HCT116 (cell line): ENCODE data around the gene C1orf167. TPM values are rescaled to one million over a fixed set of nuclear protein-coding genes. Genes with fewer than 3 reads are reported as not detected.

Source experiments
- ATAC-seq: fragments of 200-7000 bp; cut with Tn5 transposase; 2 replicates; pipeline ENCODE4 v1.9.1; 2020; ENCODE audit warnings: mild to moderate bottlenecking, moderate library complexity
- BruUV-seq: library from RNA; stranded (reverse); fragments of 400-500 nt; replicated peaks from 2 replicates; lab custom pipeline; 2021; lab: Mats Ljungman, UMichigan
- CTCF ChIA-PET: fragments of 300-600 bp; sonication (Branson Sonifier 250); formaldehyde crosslinking; loops from one replicate; lab custom pipeline; 2021; ENCODE audit warnings: antibody characterized with exemption; lab: Charles Lee
- POLR2A ChIA-PET: fragments of 300-600, 350-600 bp; sonication (Branson Sonifier 250); formaldehyde crosslinking; loops from one replicate; lab custom pipeline; 2021; ENCODE audit warnings: antibody characterized with exemption; lab: Charles Lee
- RAD21 ChIA-PET, 2 experiments: fragments of 300-600 bp; sonication (Branson Sonifier 250); formaldehyde crosslinking; loops; one replicate each; lab custom pipeline; 2023; ENCODE audit warnings: low total read pairs in 2 of 2; ENCODE audit not compliant: uncharacterized antibody in 2 of 2, unreplicated experiment in 2 of 2, low non-redundant PET in 1 of 2; lab: Charles Lee
- DNase-seq: peaks from one replicate; pipeline ENCODE4 v3.0.0-alpha.2; 2010; ENCODE audit warnings: low read depth, low spot score
- H2AFZ ChIP-seq: fragments of 200-600 bp; shearing (Covaris generic), sonication (generic); 2 replicates; pipeline ENCODE4 v1.6.1; 2017; ENCODE audit warnings: low read depth, mixed run types, mixed read lengths, antibody characterized with exemption, low read length; ENCODE audit not compliant: poor library complexity, severe bottlenecking
- H3K27ac ChIP-seq: 2 replicates; pipeline ENCODE4 v1.5.1; 2012; ENCODE audit warnings: low read depth, low read length
- H3K27me3 ChIP-seq: fragments of 200-600 bp; sonication (generic); 2 replicates; pipeline ENCODE4 v1.6.1; 2016; ENCODE audit warnings: mixed run types, low read length, mixed read lengths; ENCODE audit not compliant: insufficient read depth
- H3K36me3 ChIP-seq, 2 experiments: fragments of 200-500 bp in 1 of 2; fragments of 200-600 bp in 1 of 2; sonication (Bioruptor generic) in 1 of 2; sonication (generic) in 1 of 2; 2 replicates each; pipeline versions ENCODE4 v1.5.1 to v1.6.1; 2014 to 2016; ENCODE audit warnings: low read length in 2 of 2, inconsistent platforms in 1 of 2, mixed read lengths in 1 of 2, mixed run types in 1 of 2; ENCODE audit not compliant: insufficient read depth in 2 of 2, control insufficient read depth in 1 of 2
- H3K4me1 ChIP-seq, 2 experiments: fragments of 200-600 bp in 1 of 2; sonication (generic) in 1 of 2; 2 replicates each; pipeline versions ENCODE4 v1.5.1 to v1.6.1; 2012 to 2017; ENCODE audit warnings: low read length in 2 of 2, inconsistent platforms in 1 of 2, mild to moderate bottlenecking in 1 of 2, mixed read lengths in 1 of 2, mixed run types in 1 of 2, moderate library complexity in 1 of 2; ENCODE audit not compliant: insufficient read depth in 2 of 2, control insufficient read depth in 1 of 2
- H3K4me2 ChIP-seq: fragments of 200-600 bp; sonication (generic); 2 replicates; pipeline ENCODE4 v1.6.1; 2017; ENCODE audit warnings: mixed run types, low read length, mixed read lengths
- H3K4me3 ChIP-seq, 2 experiments: fragments of 200-600 bp in 1 of 2; sonication (generic) in 1 of 2; replicated peaks in 1 of 2; 2 replicates each; pipeline ENCODE4 v1.5.1; 2011 to 2016; ENCODE audit warnings: low read length in 2 of 2, control low read depth in 1 of 2, low read depth in 1 of 2, mild to moderate bottlenecking in 1 of 2, mixed read lengths in 1 of 2, mixed run types in 1 of 2
- H3K79me2 ChIP-seq: fragments of 200-600 bp; sonication (generic); 2 replicates; pipeline ENCODE4 v1.6.1; 2017; ENCODE audit warnings: mild to moderate bottlenecking, mixed run types, low read length, moderate library complexity, mixed read lengths; ENCODE audit not compliant: insufficient read depth
- H3K9ac ChIP-seq: fragments of 200-600 bp; sonication (generic); 2 replicates; pipeline ENCODE4 v1.6.1; 2016; ENCODE audit warnings: low read length, mixed read lengths
- H3K9me2 ChIP-seq: fragments of 200-600 bp; sonication (generic), shearing (Covaris generic); 2 replicates; pipeline ENCODE4 v1.6.1; 2017; ENCODE audit warnings: mixed run types, mild to moderate bottlenecking, moderate library complexity; ENCODE audit not compliant: insufficient read depth
- H3K9me3 ChIP-seq, 2 experiments: fragments of 200-500 bp in 1 of 2; fragments of 200-600 bp in 1 of 2; sonication (Bioruptor generic) in 1 of 2; sonication (generic) in 1 of 2; 2 replicates each; pipeline ENCODE4 v1.6.1; 2014 to 2017; ENCODE audit warnings: low read length in 2 of 2, mixed read lengths in 2 of 2, inconsistent platforms in 1 of 2, low read depth in 1 of 2, mild to moderate bottlenecking in 1 of 2, mixed run types in 1 of 2, moderate library complexity in 1 of 2; ENCODE audit not compliant: control insufficient read depth in 1 of 2, insufficient read depth in 1 of 2
- H4K20me1 ChIP-seq: fragments of 200-600 bp; sonication (generic), shearing (Covaris generic); 2 replicates; pipeline ENCODE4 v1.6.1; 2017; ENCODE audit warnings: mixed run types, mild to moderate bottlenecking, moderate library complexity; ENCODE audit not compliant: insufficient read depth
- CEBPB ChIP-seq: IDR thresholded peaks from 2 replicates; pipeline ENCODE4 v1.6.1; 2012; ENCODE audit warnings: low read depth
- EGR1 ChIP-seq: IDR thresholded peaks from 2 replicates; pipeline ENCODE4 v1.6.1; 2012; ENCODE audit warnings: low read depth
- ELF1 ChIP-seq: IDR thresholded peaks from 2 replicates; pipeline ENCODE4 v1.6.1; 2012; ENCODE audit warnings: low read depth, borderline replicate concordance
- EZH2 ChIP-seq: fragments of 200-600 bp; sonication (generic); IDR thresholded peaks from 2 replicates; pipeline ENCODE4 v1.6.1; 2017; ENCODE audit warnings: antibody characterized with exemption, mixed run types
- EZH2phosphoT487 ChIP-seq: fragments of 200-600 bp; IDR thresholded peaks from 2 replicates; pipeline ENCODE4 v1.6.1; 2018; ENCODE audit warnings: antibody characterized with exemption, borderline replicate concordance
- JUND ChIP-seq: IDR thresholded peaks from 2 replicates; pipeline ENCODE4 v1.6.1; 2012
- POLR2A ChIP-seq: IDR thresholded peaks from 2 replicates; pipeline ENCODE4 v1.7.0; 2011; ENCODE audit warnings: borderline replicate concordance; ENCODE audit not compliant: insufficient read depth, insufficient read length; ENCODE audit errors: extremely low read depth
- POLR2AphosphoS5 ChIP-seq: IDR thresholded peaks from 2 replicates; pipeline ENCODE4 v1.6.1; 2011; ENCODE audit warnings: mild to moderate bottlenecking, low read depth, low read length, moderate library complexity
- SIN3A ChIP-seq: IDR thresholded peaks from 2 replicates; pipeline ENCODE4 v1.6.1; 2012; ENCODE audit warnings: low read depth
- SP1 ChIP-seq: IDR thresholded peaks from 2 replicates; pipeline ENCODE4 v1.6.1; 2012; ENCODE audit warnings: low read depth
- SRF ChIP-seq: IDR thresholded peaks from 2 replicates; pipeline ENCODE4 v1.6.1; 2012; ENCODE audit warnings: low read depth
- TCF7L2 ChIP-seq: IDR thresholded peaks from 2 replicates; pipeline ENCODE4 v1.7.0; 2011; ENCODE audit warnings: borderline replicate concordance, inconsistent platforms; ENCODE audit not compliant: insufficient read depth, insufficient read length; ENCODE audit errors: extremely low read depth
- ZFX ChIP-seq: fragments of 450-650 bp; IDR thresholded peaks from 2 replicates; pipeline ENCODE4 v1.6.1; 2017
- ZNF274 ChIP-seq: fragments of 200-500 bp; sonication (Bioruptor generic); IDR thresholded peaks from 2 replicates; pipeline ENCODE4 v1.6.1; 2014; ENCODE audit warnings: mild to moderate bottlenecking, low read depth, low read length, inconsistent platforms
- intact Hi-C: fragments of 100-400 bp; cut with micrococcal nuclease; formaldehyde crosslinking; loops from 2 replicates; pipeline ENCODE4 v1.10.0; 2022
- total RNA-seq: library from RNA; stranded (reverse); gene quantifications from one replicate; pipeline ENCODE4 v1.2.1, GENCODE V29; 2021; ENCODE audit not compliant: unreplicated experiment
- TF ChIP-seq, protein P1 (sequence below): IDR thresholded peaks from 2 replicates; pipeline ENCODE4 v1.6.1; 2012; ENCODE audit warnings: low read depth
- TF ChIP-seq, protein P2 (sequence below): IDR thresholded peaks from 2 replicates; pipeline ENCODE4 v1.6.1; 2012
- TF ChIP-seq, protein P3 (sequence below): IDR thresholded peaks from 2 replicates; pipeline ENCODE4 v1.6.1; 2011; ENCODE audit warnings: mild to moderate bottlenecking, low read length, moderate library complexity; ENCODE audit not compliant: insufficient replicate concordance; ENCODE audit errors: extremely low read depth
- TF ChIP-seq, protein P4 (sequence below): IDR thresholded peaks from 2 replicates; pipeline ENCODE4 v1.6.1; 2012
- TF ChIP-seq, protein P5 (sequence below), 3 experiments: fragments of 200-600 bp in 1 of 3; sonication (generic) in 1 of 3; IDR thresholded peaks in 2 of 3; conservative IDR thresholded peaks in 1 of 3; 2 replicates each; pipeline ENCODE4 v1.5.1; 2012 to 2017; ENCODE audit warnings: low read depth in 2 of 3, low read length in 2 of 3, antibody characterized with exemption in 1 of 3, borderline replicate concordance in 1 of 3, control low read depth in 1 of 3, mild to moderate bottlenecking in 1 of 3, mixed read lengths in 1 of 3, mixed run types in 1 of 3, moderate library complexity in 1 of 3; ENCODE audit not compliant: insufficient read depth in 1 of 3

Gene C1orf167
- total RNA-seq, 1 experiment from 2014 or later: 0.12 TPM

DNA sequence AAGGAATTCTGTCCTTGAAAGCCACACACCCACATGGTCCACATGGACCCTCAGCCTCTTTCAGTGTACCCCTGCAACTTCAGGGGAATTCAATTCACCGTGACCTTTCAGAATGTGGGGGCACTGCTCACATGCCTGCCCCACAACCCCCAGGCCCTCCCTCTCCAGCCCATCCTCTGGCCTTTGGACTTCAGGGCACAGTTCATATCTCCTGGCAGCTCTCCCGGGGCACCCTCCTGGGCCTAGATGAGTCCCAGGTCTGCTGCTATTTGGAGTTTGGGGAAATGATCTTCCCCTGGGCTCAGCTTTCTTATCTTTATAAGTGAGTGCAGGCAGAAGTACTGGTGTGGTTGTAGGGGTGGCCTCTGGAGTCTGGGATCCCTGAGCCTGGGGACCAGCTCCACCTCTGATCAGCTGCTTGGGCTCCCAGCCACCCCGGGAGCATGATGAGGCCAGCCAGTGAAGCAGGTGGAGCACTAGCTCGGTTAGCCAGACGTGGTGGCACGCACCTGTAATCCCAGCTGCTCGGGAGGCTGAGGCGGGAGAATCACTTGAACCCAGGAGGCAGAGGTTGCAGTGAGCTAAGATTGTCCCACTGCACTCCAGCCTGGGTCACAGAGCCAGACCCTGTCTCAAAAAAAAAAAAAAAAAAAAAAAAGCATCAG lies 15.8 kb downstream of the C1orf167 start:
- POLR2A ChIA-PET: no interaction called here
- DNase-seq: no peak
- intact Hi-C loops: no loop called here

More for the DNA sequence above, 15.8 kb downstream of the C1orf167 start:
- TF ChIP-seq POLR2AphosphoS5 (no peak), EZH2phosphoT487 (no peak), ZNF274 (no peak), POLR2A (no peak), EZH2 (no peak), ELF1 (no peak), SIN3A (no peak), CEBPB (no peak), SRF (no peak), ZFX (no peak), SP1 (no peak), TCF7L2 (no peak), JUND (no peak), EGR1 (no peak)
- TF ChIP-seq, protein P1, sequence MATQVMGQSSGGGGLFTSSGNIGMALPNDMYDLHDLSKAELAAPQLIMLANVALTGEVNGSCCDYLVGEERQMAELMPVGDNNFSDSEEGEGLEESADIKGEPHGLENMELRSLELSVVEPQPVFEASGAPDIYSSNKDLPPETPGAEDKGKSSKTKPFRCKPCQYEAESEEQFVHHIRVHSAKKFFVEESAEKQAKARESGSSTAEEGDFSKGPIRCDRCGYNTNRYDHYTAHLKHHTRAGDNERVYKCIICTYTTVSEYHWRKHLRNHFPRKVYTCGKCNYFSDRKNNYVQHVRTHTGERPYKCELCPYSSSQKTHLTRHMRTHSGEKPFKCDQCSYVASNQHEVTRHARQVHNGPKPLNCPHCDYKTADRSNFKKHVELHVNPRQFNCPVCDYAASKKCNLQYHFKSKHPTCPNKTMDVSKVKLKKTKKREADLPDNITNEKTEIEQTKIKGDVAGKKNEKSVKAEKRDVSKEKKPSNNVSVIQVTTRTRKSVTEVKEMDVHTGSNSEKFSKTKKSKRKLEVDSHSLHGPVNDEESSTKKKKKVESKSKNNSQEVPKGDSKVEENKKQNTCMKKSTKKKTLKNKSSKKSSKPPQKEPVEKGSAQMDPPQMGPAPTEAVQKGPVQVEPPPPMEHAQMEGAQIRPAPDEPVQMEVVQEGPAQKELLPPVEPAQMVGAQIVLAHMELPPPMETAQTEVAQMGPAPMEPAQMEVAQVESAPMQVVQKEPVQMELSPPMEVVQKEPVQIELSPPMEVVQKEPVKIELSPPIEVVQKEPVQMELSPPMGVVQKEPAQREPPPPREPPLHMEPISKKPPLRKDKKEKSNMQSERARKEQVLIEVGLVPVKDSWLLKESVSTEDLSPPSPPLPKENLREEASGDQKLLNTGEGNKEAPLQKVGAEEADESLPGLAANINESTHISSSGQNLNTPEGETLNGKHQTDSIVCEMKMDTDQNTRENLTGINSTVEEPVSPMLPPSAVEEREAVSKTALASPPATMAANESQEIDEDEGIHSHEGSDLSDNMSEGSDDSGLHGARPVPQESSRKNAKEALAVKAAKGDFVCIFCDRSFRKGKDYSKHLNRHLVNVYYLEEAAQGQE: no peak
- TF ChIP-seq, protein P2, sequence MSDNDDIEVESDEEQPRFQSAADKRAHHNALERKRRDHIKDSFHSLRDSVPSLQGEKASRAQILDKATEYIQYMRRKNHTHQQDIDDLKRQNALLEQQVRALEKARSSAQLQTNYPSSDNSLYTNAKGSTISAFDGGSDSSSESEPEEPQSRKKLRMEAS: no peak
- TF ChIP-seq, protein P3, sequence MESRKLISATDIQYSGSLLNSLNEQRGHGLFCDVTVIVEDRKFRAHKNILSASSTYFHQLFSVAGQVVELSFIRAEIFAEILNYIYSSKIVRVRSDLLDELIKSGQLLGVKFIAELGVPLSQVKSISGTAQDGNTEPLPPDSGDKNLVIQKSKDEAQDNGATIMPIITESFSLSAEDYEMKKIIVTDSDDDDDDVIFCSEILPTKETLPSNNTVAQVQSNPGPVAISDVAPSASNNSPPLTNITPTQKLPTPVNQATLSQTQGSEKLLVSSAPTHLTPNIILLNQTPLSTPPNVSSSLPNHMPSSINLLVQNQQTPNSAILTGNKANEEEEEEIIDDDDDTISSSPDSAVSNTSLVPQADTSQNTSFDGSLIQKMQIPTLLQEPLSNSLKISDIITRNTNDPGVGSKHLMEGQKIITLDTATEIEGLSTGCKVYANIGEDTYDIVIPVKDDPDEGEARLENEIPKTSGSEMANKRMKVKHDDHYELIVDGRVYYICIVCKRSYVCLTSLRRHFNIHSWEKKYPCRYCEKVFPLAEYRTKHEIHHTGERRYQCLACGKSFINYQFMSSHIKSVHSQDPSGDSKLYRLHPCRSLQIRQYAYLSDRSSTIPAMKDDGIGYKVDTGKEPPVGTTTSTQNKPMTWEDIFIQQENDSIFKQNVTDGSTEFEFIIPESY: no peak
- TF ChIP-seq, protein P4, sequence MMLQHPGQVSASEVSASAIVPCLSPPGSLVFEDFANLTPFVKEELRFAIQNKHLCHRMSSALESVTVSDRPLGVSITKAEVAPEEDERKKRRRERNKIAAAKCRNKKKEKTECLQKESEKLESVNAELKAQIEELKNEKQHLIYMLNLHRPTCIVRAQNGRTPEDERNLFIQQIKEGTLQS: no peak
- TF ChIP-seq, protein P5, sequence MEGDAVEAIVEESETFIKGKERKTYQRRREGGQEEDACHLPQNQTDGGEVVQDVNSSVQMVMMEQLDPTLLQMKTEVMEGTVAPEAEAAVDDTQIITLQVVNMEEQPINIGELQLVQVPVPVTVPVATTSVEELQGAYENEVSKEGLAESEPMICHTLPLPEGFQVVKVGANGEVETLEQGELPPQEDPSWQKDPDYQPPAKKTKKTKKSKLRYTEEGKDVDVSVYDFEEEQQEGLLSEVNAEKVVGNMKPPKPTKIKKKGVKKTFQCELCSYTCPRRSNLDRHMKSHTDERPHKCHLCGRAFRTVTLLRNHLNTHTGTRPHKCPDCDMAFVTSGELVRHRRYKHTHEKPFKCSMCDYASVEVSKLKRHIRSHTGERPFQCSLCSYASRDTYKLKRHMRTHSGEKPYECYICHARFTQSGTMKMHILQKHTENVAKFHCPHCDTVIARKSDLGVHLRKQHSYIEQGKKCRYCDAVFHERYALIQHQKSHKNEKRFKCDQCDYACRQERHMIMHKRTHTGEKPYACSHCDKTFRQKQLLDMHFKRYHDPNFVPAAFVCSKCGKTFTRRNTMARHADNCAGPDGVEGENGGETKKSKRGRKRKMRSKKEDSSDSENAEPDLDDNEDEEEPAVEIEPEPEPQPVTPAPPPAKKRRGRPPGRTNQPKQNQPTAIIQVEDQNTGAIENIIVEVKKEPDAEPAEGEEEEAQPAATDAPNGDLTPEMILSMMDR (IDR thresholded peaks at IDR 0.05 in 2 of 3, conservative IDR thresholded peaks at IDR 0.05 in 1 of 3; ENCODE audit: borderline replicate concordance in 1 of 3, insufficient read depth in 1 of 3, low read depth in 2 of 3, low read length in 2 of 3): no peak
- Histone ChIP-seq H3K27ac (no peak overlapping the region), H3K4me2 (no peak overlapping the region), H3K9ac (no peak overlapping the region), H3K27me3 (no peaks in the 10 kb centered on the region), H3K9me3 (no peaks in the 10 kb centered on the region), H3K79me2 (no peaks in the 10 kb centered on the region), H3K9me2 (no peaks in the 10 kb centered on the region), H3K4me3 (no peak overlapping the region), H2AFZ (no peak overlapping the region), H3K4me1 (no peaks in the 10 kb centered on the region), H4K20me1 (no peaks in the 10 kb centered on the region), H3K36me3 (no peaks in the 10 kb centered on the region)
- CTCF ChIA-PET: no interaction called here
- no peak for ATAC-seq
- RAD21 ChIA-PET: no interaction called here
- no TSS peak for BruUV-seq
